LNCAP (cell line): ENCODE results near the gene ALOXE3.

Experiments
- CTCF ChIP-seq: fragments of 450-650 bp; IDR thresholded peaks from 2 replicates; pipeline ENCODE4 v1.5.1; 2017; ENCODE audit warnings: mild to moderate bottlenecking

Gene ALOXE3

GRCh38 chr17:8062807-8063483, 55.4 kb downstream of the ALOXE3 start:
- TF ChIP-seq CTCF: no peak

GRCh38 chr17:8062435-8062806, 55.9 kb downstream of the ALOXE3 start:
- no peak for TF ChIP-seq CTCF

- TF ChIP-seq CTCF: peak; percentile 62
Measured at GRCh38 chr17:8060274-8060673, 58.0 kb downstream of the ALOXE3 start.

- TF ChIP-seq CTCF: no peak
Measured at GRCh38 chr17:8059131-8059530, 59.2 kb downstream of the ALOXE3 start.

- TF ChIP-seq CTCF: no peak; the same call in 1 of the 2 replicates
Measured at GRCh38 chr17:8057691-8058114, 60.6 kb downstream of the ALOXE3 start.

- TF ChIP-seq CTCF: no peak
Measured at GRCh38 chr17:8056976-8057625, 61.2 kb downstream of the ALOXE3 start.

- no peak for TF ChIP-seq CTCF
Measured at GRCh38 chr17:8056232-8056975, 61.9 kb downstream of the ALOXE3 start.
